Keratinocyte (primary cell): ENCODE data around the gene STIM1.

Source experiments
- EZH2 ChIP-seq: IDR thresholded peaks from one replicate; pipeline ENCODE4 v1.6.1; 2012; ENCODE audit warnings: inconsistent platforms, mild to moderate bottlenecking, low read length, moderate library complexity
- TF ChIP-seq, protein P1 (sequence below), 3 experiments: IDR thresholded peaks in 1 of 3; conservative IDR thresholded peaks in 1 of 3; optimal IDR thresholded peaks in 1 of 3; 2 replicates in 2 of 3; 3 replicates in 1 of 3; pipeline versions ENCODE3 to v1.5.1; 2011; ENCODE audit warnings: low read length in 3 of 3, mild to moderate bottlenecking in 3 of 3, moderate library complexity in 2 of 3, control low read depth in 1 of 3, inconsistent platforms in 1 of 3; ENCODE audit not compliant: insufficient read depth in 2 of 3; ENCODE audit errors: extremely low read depth in 1 of 3

DNA sequence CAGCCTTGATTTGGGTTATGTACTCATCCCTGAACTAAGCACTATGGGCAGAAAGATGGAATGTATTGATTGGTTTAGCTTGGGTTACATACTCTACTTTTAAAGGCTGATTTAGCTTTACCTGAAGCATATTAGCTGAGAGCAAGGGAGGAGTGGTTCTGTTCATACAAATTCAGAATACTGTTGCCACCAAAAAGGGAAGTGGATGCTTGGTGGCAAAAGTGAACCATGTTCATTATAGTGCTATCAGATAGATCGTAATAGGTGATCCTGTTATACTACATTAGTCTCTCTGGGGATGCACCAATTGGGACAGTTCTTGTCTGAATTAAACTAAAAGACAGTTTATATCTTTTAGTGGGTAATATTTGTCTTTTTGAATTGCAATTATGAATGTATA, 194.7 kb downstream of the STIM1 start:
- TF ChIP-seq EZH2, result no peak
- TF ChIP-seq, protein P1, sequence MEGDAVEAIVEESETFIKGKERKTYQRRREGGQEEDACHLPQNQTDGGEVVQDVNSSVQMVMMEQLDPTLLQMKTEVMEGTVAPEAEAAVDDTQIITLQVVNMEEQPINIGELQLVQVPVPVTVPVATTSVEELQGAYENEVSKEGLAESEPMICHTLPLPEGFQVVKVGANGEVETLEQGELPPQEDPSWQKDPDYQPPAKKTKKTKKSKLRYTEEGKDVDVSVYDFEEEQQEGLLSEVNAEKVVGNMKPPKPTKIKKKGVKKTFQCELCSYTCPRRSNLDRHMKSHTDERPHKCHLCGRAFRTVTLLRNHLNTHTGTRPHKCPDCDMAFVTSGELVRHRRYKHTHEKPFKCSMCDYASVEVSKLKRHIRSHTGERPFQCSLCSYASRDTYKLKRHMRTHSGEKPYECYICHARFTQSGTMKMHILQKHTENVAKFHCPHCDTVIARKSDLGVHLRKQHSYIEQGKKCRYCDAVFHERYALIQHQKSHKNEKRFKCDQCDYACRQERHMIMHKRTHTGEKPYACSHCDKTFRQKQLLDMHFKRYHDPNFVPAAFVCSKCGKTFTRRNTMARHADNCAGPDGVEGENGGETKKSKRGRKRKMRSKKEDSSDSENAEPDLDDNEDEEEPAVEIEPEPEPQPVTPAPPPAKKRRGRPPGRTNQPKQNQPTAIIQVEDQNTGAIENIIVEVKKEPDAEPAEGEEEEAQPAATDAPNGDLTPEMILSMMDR (optimal IDR thresholded peaks at IDR 0.05 in 1 of 3, IDR thresholded peaks at IDR 0.05 in 1 of 3, conservative IDR thresholded peaks at IDR 0.05 in 1 of 3; ENCODE audit: extremely low read depth in 1 of 3, insufficient read depth in 2 of 3, low read length in 3 of 3), result no peak
